ENCODE results near the gene DPPA4.

DNA sequence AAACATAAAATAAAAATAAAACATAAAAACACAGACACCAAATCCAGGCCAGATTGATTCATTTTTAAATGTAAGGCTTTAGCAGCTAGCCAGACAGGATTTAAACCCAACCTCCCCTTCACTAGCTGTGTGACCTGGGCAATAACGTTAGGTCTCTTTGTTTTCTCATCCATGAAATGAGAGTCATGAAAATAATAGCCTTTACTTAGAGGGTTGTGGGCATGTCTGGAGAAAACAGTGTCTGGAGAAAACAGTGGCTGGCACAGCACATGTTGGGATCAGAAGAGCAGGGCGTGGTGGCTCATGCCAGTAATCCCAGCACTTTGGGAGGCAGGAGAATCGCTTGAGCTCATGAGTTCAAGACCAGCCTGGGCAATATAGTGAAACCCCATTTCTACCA is 1.9 kb upstream of the DPPA4 start:
- no peak for TF ChIP-seq CTCF (conservative IDR thresholded peaks at IDR 0.05 in 1 of 2, IDR thresholded peaks at IDR 0.05 in 1 of 2; ENCODE audit: extremely low read depth in 1 of 2, insufficient read depth in 1 of 2, low read depth in 1 of 2, low read length in 2 of 2)
- no peak for TF ChIP-seq EZH2 (IDR thresholded peaks at IDR 0.05; ENCODE audit: borderline replicate concordance, low read length)
